Measurements from ENCODE around the gene TRIM24. TPM values are rescaled to one million over a fixed set of nuclear protein-coding genes. Genes with fewer than 3 reads are reported as not detected.
"Not testable (repeated sequence)": the region's sequence is repeated elsewhere in the genome, so short reads cannot be mapped to it uniquely, and the experiment has no call there.

The TRIM24 gene
- 10 to 100 TPM; 22.4 to 23.8 TPM for total RNA-seq
- polyA plus RNA-seq (ENCODE audit: insufficient read length in 6 of 6): 10 to 100 TPM; 63.3 to 81.2 (median 74.8) TPM
- long read RNA-seq, donor 1, full-length matches to known transcripts: 2 of 13 reads
- long read RNA-seq, donor 1, partial matches to known transcripts: 11 of 13 reads
- long read RNA-seq, donor 1, other reads (novel, unspliced or antisense): 0 of 13 reads
- long read RNA-seq, donor 2, partial matches to known transcripts: 27 of 28 reads
- long read RNA-seq, donor 2, other reads (novel, unspliced or antisense): 0 of 28 reads
- long read RNA-seq, donor 3, full-length matches to known transcripts: 4 of 14 reads
- long read RNA-seq, donor 3, partial matches to known transcripts: 10 of 14 reads
- long read RNA-seq, donor 3, other reads (novel, unspliced or antisense): 0 of 14 reads
- long read RNA-seq, donor 4, partial matches to known transcripts: 2 of 3 reads
- long read RNA-seq, donor 4, other reads (novel, unspliced or antisense): 1 of 3 reads
- long read RNA-seq, donor 5, partial matches to known transcripts: 16 of 17 reads
- long read RNA-seq, donor 5, other reads (novel, unspliced or antisense): 0 of 17 reads
- long read RNA-seq, donor 6, full-length matches to known transcripts: 2 of 2 reads
- long read RNA-seq, donor 6, partial matches to known transcripts: 0 of 2 reads
- long read RNA-seq, donor 6, other reads (novel, unspliced or antisense): 0 of 2 reads
- long read RNA-seq, donor 7, full-length matches to known transcripts: 3 of 3 reads
- long read RNA-seq, donor 7, partial matches to known transcripts: 0 of 3 reads
- long read RNA-seq, donor 7, other reads (novel, unspliced or antisense): 0 of 3 reads
- long read RNA-seq, donor 8, full-length matches to known transcripts: 6 of 18 reads
- long read RNA-seq, donor 8, partial matches to known transcripts: 12 of 18 reads
- long read RNA-seq, donor 8, other reads (novel, unspliced or antisense): 0 of 18 reads
- long read RNA-seq, donor 9: 0 reads
- long read RNA-seq, donor 10, partial matches to known transcripts: 2 of 2 reads
- long read RNA-seq, donor 10, other reads (novel, unspliced or antisense): 0 of 2 reads
- long read RNA-seq, donor 11, full-length matches to known transcripts: 2 of 2 reads
- long read RNA-seq, donor 11, partial matches to known transcripts: 0 of 2 reads
- long read RNA-seq, donor 11, other reads (novel, unspliced or antisense): 0 of 2 reads
- long read RNA-seq, donor 12, full-length matches to known transcripts: 1 of 1 reads
- long read RNA-seq, donor 12, partial matches to known transcripts: 0 of 1 reads
- long read RNA-seq, donor 12, other reads (novel, unspliced or antisense): 0 of 1 reads

- peaks cover 0 to 21% of the 10 kb centered on the region in 2 donors for H3K4me1 ChIP-seq
- DNase-seq (peak in 1 of 4 donors; percentile 99), ATAC-seq (peak; percentile 93)
- TF ChIP-seq CTCF (IDR thresholded peaks at IDR 0.05): no peak
- intact Hi-C loops (cut with DNase I): no loop called here
- H3K27ac ChIP-seq: peak within 1 kb of the TSS; percentile 98
- no peaks in the 10 kb centered on the region for H3K9me3 ChIP-seq
- H3K36me3 ChIP-seq: no peaks in the 10 kb centered on the region
- peak within 1 kb of the TSS; percentile 82 to 89 for H3K4me3 ChIP-seq
- H3K27me3 ChIP-seq: no peaks in the 10 kb centered on the region
Measured at GRCh38 chr7:138460176-138460648, at the start of gene TRIM24. Gene TRIM24, plus strand, starts transcription at chr7:138460259. Its CDS starts 290 bp downstream, at chr7:138460549.

DNA sequence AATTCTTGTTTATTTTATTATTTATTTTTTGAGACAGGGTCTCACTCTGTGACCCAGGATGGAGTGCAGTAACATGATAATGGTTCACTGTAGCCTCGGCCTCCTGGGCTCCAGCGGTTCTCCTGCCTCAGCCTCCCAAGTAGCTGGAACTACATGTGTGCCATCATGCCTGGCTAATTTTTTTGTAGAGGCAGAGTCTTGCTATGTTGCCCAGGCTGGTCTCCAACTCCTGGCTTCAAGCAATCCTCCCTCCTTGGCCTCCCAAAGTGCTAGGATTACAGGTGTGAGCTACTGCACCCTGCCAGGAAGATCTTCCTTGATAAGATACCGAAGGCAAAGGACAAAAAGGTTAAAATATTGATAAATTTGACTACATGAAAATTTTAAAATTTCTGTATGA lies 48.0 kb upstream of the TRIM24 start:
- ATAC-seq; H3K27ac ChIP-seq; intact Hi-C loops (cut with DNase I); H3K9me3 ChIP-seq; H3K4me1 ChIP-seq; H3K36me3 ChIP-seq; H3K4me3 ChIP-seq; H3K27me3 ChIP-seq; DNase-seq: not testable (repeated sequence)

DNA sequence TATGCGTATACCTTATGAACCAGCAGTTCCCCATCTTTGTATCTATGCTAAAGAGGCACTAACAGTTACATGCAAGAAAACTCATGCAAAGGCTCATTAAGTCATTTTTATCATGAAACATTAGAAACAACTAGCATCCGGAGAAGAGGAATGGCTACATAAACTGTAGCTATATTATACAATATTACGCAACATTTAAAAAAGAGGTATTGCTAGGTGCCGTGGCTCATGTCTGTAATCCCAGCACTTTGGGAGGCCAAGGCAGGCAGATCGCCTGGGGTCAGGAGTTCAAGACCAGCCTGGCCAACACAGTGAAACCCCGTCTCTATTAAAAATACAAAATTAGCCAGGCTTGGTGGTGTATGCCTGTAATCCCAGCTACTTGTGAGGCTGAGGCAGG lies 47.1 kb upstream of the TRIM24 start:
- H3K27me3 ChIP-seq; ATAC-seq; H3K4me3 ChIP-seq; H3K9me3 ChIP-seq; H3K27ac ChIP-seq; intact Hi-C loops (cut with DNase I); H3K36me3 ChIP-seq; DNase-seq; H3K4me1 ChIP-seq: not testable (repeated sequence)

- Histone ChIP-seq H3K27me3 (no peaks in the 10 kb centered on the region), H3K4me1 (peaks cover 0 to 6% of the 10 kb centered on the region in 2 donors), H3K9me3 (no peaks in the 10 kb centered on the region), H3K36me3 (no peaks in the 10 kb centered on the region), H3K4me3 (no peak overlapping the region), H3K27ac (no peak overlapping the region)
- intact Hi-C loops (cut with DNase I): no loop called here
- ATAC-seq: no peak
- TF ChIP-seq CTCF (IDR thresholded peaks at IDR 0.05): no peak
- DNase-seq: no peak
Measured at GRCh38 chr7:138417078-138417700, 42.9 kb upstream of the TRIM24 start.

GRCh38 chr7:138417764-138418163 lies 42.3 kb upstream of the TRIM24 start:
- TF ChIP-seq CTCF (IDR thresholded peaks at IDR 0.05): no peak
- no peak for DNase-seq
- Histone ChIP-seq H3K4me1 (peaks cover 0 to 6% of the 10 kb centered on the region in 2 donors), H3K27ac (no peak overlapping the region), H3K4me3 (no peak overlapping the region), H3K36me3 (no peaks in the 10 kb centered on the region), H3K9me3 (no peaks in the 10 kb centered on the region), H3K27me3 (no peaks in the 10 kb centered on the region)
- ATAC-seq: peak; percentile 77
- intact Hi-C loops (cut with DNase I): no loop called here

DNA sequence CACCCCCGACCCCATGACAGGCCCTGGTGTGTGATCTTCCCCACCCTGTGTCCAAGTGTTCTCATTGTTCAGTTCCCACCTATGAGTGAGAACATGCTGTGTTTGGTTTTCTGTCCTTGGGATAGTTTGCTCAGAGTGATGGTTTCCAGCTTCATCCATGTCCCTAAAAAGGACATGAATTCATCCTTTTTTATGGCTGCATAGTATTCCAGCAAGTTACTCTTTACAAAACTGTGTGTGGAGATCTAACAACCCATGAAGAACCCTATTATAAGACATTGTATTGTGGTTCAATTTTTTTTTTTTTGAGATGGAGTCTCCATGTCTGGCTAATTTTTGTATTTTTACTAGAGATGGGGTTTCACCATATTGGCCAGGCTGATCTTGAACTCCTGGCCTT lies 41.7 kb upstream of the TRIM24 start:
- H3K27me3 ChIP-seq; DNase-seq; ATAC-seq; H3K9me3 ChIP-seq; H3K4me1 ChIP-seq; H3K36me3 ChIP-seq; H3K27ac ChIP-seq; intact Hi-C loops (cut with DNase I); H3K4me3 ChIP-seq: not testable (repeated sequence)

Data from left lung (tissue), 14 donors.